Activated CD8-positive, alpha-beta T cell treated with anti-CD3 and anti-CD28 coated beads for 36 hours (primary cell): ENCODE data around the gene TPRG1. TPM values are rescaled to one million over a fixed set of nuclear protein-coding genes. Genes with fewer than 3 reads are reported as not detected.

Experiments used
- ATAC-seq: fragments of 200-7000 bp; cut with Tn5 transposase; one replicate; pipeline ENCODE4 v1.10.0; 2021; ENCODE audit warnings: mild to moderate bottlenecking, moderate library complexity
- CTCF ChIA-PET: fragments of 350-600 bp; sonication (Branson Sonifier 250); formaldehyde crosslinking; loops from one replicate; lab custom pipeline; 2021; ENCODE audit warnings: antibody characterized with exemption; lab: Charles Lee
- POLR2A ChIA-PET: fragments of 350-600 bp; sonication (Branson Sonifier 250); formaldehyde crosslinking; loops from one replicate; lab custom pipeline; 2021; ENCODE audit warnings: antibody characterized with exemption; lab: Charles Lee
- DNase-seq: peaks from one replicate; pipeline ENCODE4 v3.0.0-alpha.2; 2020
- H3K27ac Mint-ChIP-seq: one replicate; pipeline ENCODE4 v1.8.0; 2021; ENCODE audit warnings: mild to moderate bottlenecking, mixed read lengths
- H3K27me3 Mint-ChIP-seq: one replicate; pipeline ENCODE4 v1.8.0; 2021; ENCODE audit warnings: mixed read lengths
- H3K36me3 Mint-ChIP-seq: one replicate; pipeline ENCODE4 v1.8.0; 2021; ENCODE audit warnings: low read depth, mixed read lengths
- H3K4me1 Mint-ChIP-seq: one replicate; pipeline ENCODE4 v1.8.0; 2021; ENCODE audit warnings: low read depth, mixed read lengths
- H3K4me3 Mint-ChIP-seq: one replicate; pipeline ENCODE4 v1.8.0; 2021; ENCODE audit warnings: mild to moderate bottlenecking, moderate library complexity, mixed read lengths
- H3K9me3 Mint-ChIP-seq: one replicate; pipeline ENCODE4 v1.8.0; 2021; ENCODE audit warnings: mixed read lengths
- CTCF ChIP-seq: fragments of 200-600 bp; IDR thresholded peaks from one replicate; pipeline ENCODE4 v1.8.0; 2022; ENCODE audit warnings: antibody characterized with exemption, mild to moderate bottlenecking
- intact Hi-C: fragments of 100-400 bp; cut with micrococcal nuclease; formaldehyde crosslinking; loops from one replicate; pipeline ENCODE4 v1.10.0; 2022
- total RNA-seq, 2 experiments: library from RNA; stranded (reverse); gene quantifications; one replicate each; pipeline ENCODE4 v1.2.3, GENCODE V29; 2021

The TPRG1 gene
- total RNA-seq, 2 experiments from 2014 or later = 2.5 to 3.0 TPM

- DNase-seq (no peak), ATAC-seq (no peak)
- POLR2A ChIA-PET = interaction anchor here (1.1 kb wide), 1 partner anchor 12 kb away, joined by 3 read pairs; no protein-coding TSS in a partner anchor
- CTCF ChIA-PET = interaction anchor here (1.5 kb wide), 1 partner anchor 11 kb away, joined by 5 read pairs; no protein-coding TSS in a partner anchor
- H3K4me3 Mint-ChIP-seq = no peak overlapping the region
- no peak for TF ChIP-seq CTCF
- peaks cover 1% of the 10 kb centered on the region for H3K4me1 Mint-ChIP-seq
- no peaks in the 10 kb centered on the region for H3K27me3 Mint-ChIP-seq
- no peak overlapping the region for H3K27ac Mint-ChIP-seq
- H3K36me3 Mint-ChIP-seq = no peaks in the 10 kb centered on the region
- intact Hi-C loops = no loop called here
- H3K9me3 Mint-ChIP-seq = no peaks in the 10 kb centered on the region
Measured at GRCh38 chr3:189349772-189350171, 178.0 kb downstream of the TPRG1 start.

- H3K27me3 Mint-ChIP-seq = no peaks in the 10 kb centered on the region
- no peak overlapping the region for H3K4me3 Mint-ChIP-seq
- TF ChIP-seq CTCF = no peak
- intact Hi-C loops = no loop called here
- ChIA-PET CTCF (interaction anchor here (0.9 kb wide), 1 partner anchor 91 kb away, joined by 3 read pairs; no protein-coding TSS in a partner anchor), POLR2A (interaction anchor here (1.0 to 3.7 kb wide), 2 partner anchors 13 to 29 kb away, joined by 3 to 11 read pairs; no protein-coding TSS in a partner anchor)
- DNase-seq (no peak), ATAC-seq (no peak)
- H3K27ac Mint-ChIP-seq = no peak overlapping the region
- H3K9me3 Mint-ChIP-seq = no peaks in the 10 kb centered on the region
- peaks cover 20% of the 10 kb centered on the region for H3K4me1 Mint-ChIP-seq
- H3K36me3 Mint-ChIP-seq = no peaks in the 10 kb centered on the region
Measured at GRCh38 chr3:189353318-189353965, 181.7 kb downstream of the TPRG1 start.

- H3K9me3 Mint-ChIP-seq = no peaks in the 10 kb centered on the region
- H3K4me3 Mint-ChIP-seq = no peak overlapping the region
- H3K4me1 Mint-ChIP-seq = peaks cover 20% of the 10 kb centered on the region
- no peak for TF ChIP-seq CTCF
- no peaks in the 10 kb centered on the region for H3K36me3 Mint-ChIP-seq
- ATAC-seq (no peak), DNase-seq (no peak)
- ChIA-PET CTCF (interaction anchor here (0.9 to 1.2 kb wide), 4 partner anchors 16 to 92 kb away, joined by 3 read pairs; no protein-coding TSS in a partner anchor), POLR2A (interaction anchor here (3.7 kb wide), 1 partner anchor 30 kb away, joined by 11 read pairs; no protein-coding TSS in a partner anchor)
- H3K27me3 Mint-ChIP-seq = no peaks in the 10 kb centered on the region
- intact Hi-C loops = no loop called here
- H3K27ac Mint-ChIP-seq = no peak overlapping the region
Measured at GRCh38 chr3:189353988-189354889, 182.5 kb downstream of the TPRG1 start.

GRCh38 chr3:189355115-189355480, 183.3 kb downstream of the TPRG1 start:
- intact Hi-C loops = no loop called here
- CTCF ChIA-PET = interaction anchor here (0.9 to 1.8 kb wide), 7 partner anchors 12 to 72 kb away, joined by 3 to 5 read pairs (median 3); no protein-coding TSS in a partner anchor
- Mint-ChIP-seq H3K4me3 (no peak overlapping the region), H3K4me1 (peaks cover 20% of the 10 kb centered on the region), H3K9me3 (no peaks in the 10 kb centered on the region), H3K27me3 (no peaks in the 10 kb centered on the region), H3K36me3 (no peaks in the 10 kb centered on the region), H3K27ac (peak overlapping the region; percentile 76)
- no peak for TF ChIP-seq CTCF
- POLR2A ChIA-PET = interaction anchor here (0.7 to 3.7 kb wide), 2 partner anchors 30 to 659 kb away, joined by 3 to 11 read pairs; no protein-coding TSS in a partner anchor
- DNase-seq = no peak
- ATAC-seq = no peak
